ENCODE results near the gene PROK2. TPM values are rescaled to one million over a fixed set of nuclear protein-coding genes. Genes with fewer than 3 reads are reported as not detected.
A peak's percentile ranks its signal among the peaks of the same experiment; 100 is the strongest.

PROK2 gene
- total RNA-seq, 1 donor from 2014 or later = 0.94 TPM

GRCh38 chr3:71786551-71786950 lies 1.6 kb upstream of the PROK2 start:
- no peak for DNase-seq

GRCh38 chr3:71786217-71786549 lies 1.2 kb upstream of the PROK2 start:
- DNase-seq = no peak

- no peak for DNase-seq
Observed at GRCh38 chr3:71785532-71786216, 726 bp upstream of the PROK2 start.

GRCh38 chr3:71784201-71784913 lies 591 bp downstream of the PROK2 start:
- DNase-seq = no peak

GRCh38 chr3:71783152-71783551 lies 1.8 kb downstream of the PROK2 start:
- no peak for DNase-seq

GRCh38 chr3:71780430-71780829 lies 4.5 kb downstream of the PROK2 start:
- no peak for DNase-seq

GRCh38 chr3:71779674-71780377 lies 5.1 kb downstream of the PROK2 start:
- DNase-seq = no peak

- no peak for DNase-seq
Observed at GRCh38 chr3:71778353-71778752, 6.6 kb downstream of the PROK2 start.

- DNase-seq = no peak
Observed at GRCh38 chr3:71776538-71776937, 8.4 kb downstream of the PROK2 start.

- DNase-seq = no peak
Observed at GRCh38 chr3:71771884-71772283, 13.1 kb downstream of the PROK2 start.

GRCh38 chr3:71771126-71771525 lies 13.8 kb downstream of the PROK2 start:
- DNase-seq = no peak

GRCh38 chr3:71763426-71763825 lies 21.5 kb downstream of the PROK2 start:
- DNase-seq = no peak

GRCh38 chr3:71760140-71760539 lies 24.8 kb downstream of the PROK2 start:
- no peak for DNase-seq

- no peak for DNase-seq
Observed at GRCh38 chr3:71759401-71759800, 25.5 kb downstream of the PROK2 start.

- no peak for DNase-seq
Observed at GRCh38 chr3:71758091-71758490, 26.9 kb downstream of the PROK2 start.

- DNase-seq = no peak
Observed at GRCh38 chr3:71754610-71755253, 30.2 kb downstream of the PROK2 start.

- DNase-seq = peak; percentile 68
Observed at GRCh38 chr3:71753701-71754609, 31.0 kb downstream of the PROK2 start, which contains the start of gene GPR27. Gene GPR27, plus strand, starts transcription at chr3:71753855. Its CDS starts 195 bp downstream, at chr3:71754050.

GRCh38 chr3:71752831-71753700 lies 31.9 kb downstream of the PROK2 start:
- no peak for DNase-seq

GRCh38 chr3:71751602-71752001 lies 33.3 kb downstream of the PROK2 start:
- no peak for DNase-seq

- DNase-seq = no peak
Observed at GRCh38 chr3:71744738-71745137, 40.2 kb downstream of the PROK2 start.

GRCh38 chr3:71742621-71743020 lies 42.3 kb downstream of the PROK2 start:
- DNase-seq = no peak
